Erythroblast (primary cell): ENCODE data around the gene JAKMIP3.

Experiments
- GATA1 ChIP-seq: IDR thresholded peaks from 2 replicates; pipeline ENCODE4 v1.6.1; 2011; ENCODE audit warnings: low read depth, mild to moderate bottlenecking, control low read depth, low read length, moderate library complexity
- POLR2A ChIP-seq: IDR thresholded peaks from 2 replicates; pipeline ENCODE4 v1.6.1; 2011; ENCODE audit warnings: mild to moderate bottlenecking, low read length

DNA sequence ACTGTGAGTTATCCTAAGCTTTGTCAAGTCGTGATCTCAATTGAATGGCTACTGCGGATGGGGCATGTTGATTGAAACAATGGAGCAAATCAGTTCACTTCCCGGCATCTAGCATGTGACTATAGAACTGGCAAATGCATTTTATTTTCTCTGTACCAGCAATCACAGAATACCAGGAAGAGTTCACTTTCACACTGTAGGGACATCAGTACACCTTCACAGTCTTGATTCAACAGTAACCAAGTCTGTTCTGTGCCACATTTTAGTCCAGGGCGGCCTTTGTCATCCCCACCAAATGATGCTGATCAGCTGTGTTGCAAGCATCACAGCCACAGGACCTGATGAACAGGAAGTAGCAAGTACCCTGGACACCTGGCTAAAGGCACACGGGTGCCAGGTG lies 32.1 kb upstream of the JAKMIP3 start:
- TF ChIP-seq POLR2A (no peak), GATA1 (no peak)
